LNCaP clone FGC (cell line): ENCODE results near the gene CNOT4.
"Not testable (repeated sequence)": the region's sequence is repeated elsewhere in the genome, so short reads cannot be mapped to it uniquely, and the experiment has no call there.

Experiments used
- DNase-seq: peaks from one replicate; pipeline ENCODE4 v3.0.0-alpha.2; 2011; ENCODE audit warnings: low read depth
- H3K4me3 ChIP-seq: 2 replicates; pipeline ENCODE4 v1.5.1; 2011; ENCODE audit warnings: mild to moderate bottlenecking, low read depth, low read length, control low read depth
- TF ChIP-seq, protein P1 (sequence below): IDR thresholded peaks from 2 replicates; pipeline ENCODE4 v1.5.1; 2012; ENCODE audit warnings: mild to moderate bottlenecking; ENCODE audit not compliant: control insufficient read depth, insufficient read depth; ENCODE audit errors: extremely low read depth

CNOT4 gene

DNA sequence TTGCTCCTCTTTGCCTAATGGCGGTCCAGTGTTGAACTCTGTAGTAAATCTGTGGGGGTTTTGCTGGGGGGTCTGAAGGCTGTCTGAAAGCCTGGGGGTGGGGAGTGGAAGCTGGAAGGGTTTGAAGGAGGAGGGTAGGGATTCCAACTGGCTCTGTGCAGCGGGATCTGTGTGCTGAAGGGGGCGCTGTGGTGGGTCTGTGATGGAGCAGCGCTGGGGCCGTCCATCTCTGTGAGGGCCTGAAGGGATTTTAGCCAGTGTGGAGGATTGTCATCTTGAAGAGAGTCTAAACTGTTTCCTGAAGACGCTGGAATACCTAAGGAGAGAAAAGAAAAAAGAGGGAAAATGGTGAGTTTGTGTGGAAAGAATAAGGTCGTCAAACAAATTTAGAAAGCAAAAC lies 147.0 kb downstream of the CNOT4 start:
- TF ChIP-seq, protein P1, sequence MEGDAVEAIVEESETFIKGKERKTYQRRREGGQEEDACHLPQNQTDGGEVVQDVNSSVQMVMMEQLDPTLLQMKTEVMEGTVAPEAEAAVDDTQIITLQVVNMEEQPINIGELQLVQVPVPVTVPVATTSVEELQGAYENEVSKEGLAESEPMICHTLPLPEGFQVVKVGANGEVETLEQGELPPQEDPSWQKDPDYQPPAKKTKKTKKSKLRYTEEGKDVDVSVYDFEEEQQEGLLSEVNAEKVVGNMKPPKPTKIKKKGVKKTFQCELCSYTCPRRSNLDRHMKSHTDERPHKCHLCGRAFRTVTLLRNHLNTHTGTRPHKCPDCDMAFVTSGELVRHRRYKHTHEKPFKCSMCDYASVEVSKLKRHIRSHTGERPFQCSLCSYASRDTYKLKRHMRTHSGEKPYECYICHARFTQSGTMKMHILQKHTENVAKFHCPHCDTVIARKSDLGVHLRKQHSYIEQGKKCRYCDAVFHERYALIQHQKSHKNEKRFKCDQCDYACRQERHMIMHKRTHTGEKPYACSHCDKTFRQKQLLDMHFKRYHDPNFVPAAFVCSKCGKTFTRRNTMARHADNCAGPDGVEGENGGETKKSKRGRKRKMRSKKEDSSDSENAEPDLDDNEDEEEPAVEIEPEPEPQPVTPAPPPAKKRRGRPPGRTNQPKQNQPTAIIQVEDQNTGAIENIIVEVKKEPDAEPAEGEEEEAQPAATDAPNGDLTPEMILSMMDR, result no peak
- H3K4me3 ChIP-seq, result no peak overlapping the region
- DNase-seq, result no peak

DNA sequence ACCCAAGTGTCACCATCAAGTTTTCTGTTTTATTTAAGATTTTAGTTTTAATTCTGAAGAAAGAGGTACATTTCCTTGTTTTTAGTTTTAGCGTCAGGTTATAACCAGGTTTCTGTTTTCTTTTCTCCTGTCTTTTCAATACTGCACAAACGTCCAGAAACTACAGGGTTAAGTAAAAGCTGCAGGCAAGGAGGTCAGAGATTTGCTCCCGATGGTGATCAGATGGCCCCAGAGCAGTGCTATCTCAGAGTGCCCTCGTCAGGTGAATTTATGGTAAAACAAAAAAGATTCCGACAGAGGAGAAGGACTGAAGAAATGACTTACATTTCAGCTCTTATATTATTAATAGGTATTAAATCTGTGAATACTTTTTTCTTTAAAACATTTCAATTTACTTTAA lies 148.1 kb downstream of the CNOT4 start:
- no peak for DNase-seq
- TF ChIP-seq, protein P1, result no peak
- no peak overlapping the region for H3K4me3 ChIP-seq

DNA sequence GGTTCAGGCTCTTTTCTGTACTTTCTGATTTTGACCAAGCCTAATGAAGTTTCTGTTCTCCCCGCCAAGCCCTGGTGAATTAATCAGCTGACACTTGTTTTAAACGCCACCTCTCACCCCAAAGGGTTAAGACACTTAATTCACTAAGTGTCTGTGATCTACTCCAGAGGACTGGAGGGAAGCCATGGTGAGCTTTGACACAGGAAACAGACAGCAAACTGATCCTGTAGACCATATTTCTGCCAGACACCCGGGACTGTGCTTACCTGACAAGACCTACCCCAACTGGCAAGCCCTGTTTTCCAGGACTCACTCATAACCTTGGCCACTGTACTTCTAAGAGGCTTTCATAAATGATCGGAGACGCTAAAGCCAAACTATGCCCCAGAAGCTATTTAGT lies 150.3 kb downstream of the CNOT4 start:
- TF ChIP-seq, protein P1, result no peak
- no peak overlapping the region for H3K4me3 ChIP-seq
- DNase-seq, result no peak

DNA sequence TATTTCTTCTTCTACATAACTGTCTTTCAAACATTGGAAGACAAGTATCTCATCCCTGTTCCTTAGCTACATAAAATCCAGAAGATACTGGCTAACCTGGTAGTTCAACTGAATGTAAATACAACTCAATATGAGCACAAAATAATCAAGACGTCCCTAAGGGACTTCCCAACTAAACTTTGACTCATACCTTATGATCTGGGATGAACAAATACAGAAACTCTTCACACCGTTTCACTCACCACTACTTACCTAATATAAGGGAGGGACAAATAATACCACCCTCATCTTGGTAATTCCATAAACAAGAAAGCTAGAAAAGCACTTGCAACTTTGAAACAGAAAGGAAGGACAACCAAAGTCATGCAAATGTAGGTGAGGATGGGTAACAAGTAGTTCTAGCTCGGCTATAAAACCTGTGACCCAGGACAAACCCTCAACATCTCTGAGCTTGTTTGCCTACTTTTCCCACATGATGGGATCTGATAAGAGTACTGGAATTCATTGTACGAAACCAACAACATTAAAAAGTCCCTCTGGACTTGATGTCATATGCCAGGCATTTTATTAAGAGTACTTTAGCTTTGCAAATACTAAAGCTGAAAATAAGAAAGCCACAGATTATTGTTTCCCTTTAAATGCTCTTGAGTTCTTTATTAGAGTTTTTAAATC lies 154.4 kb downstream of the CNOT4 start:
- TF ChIP-seq, protein P1, result no peak
- no peak overlapping the region for H3K4me3 ChIP-seq
- no peak for DNase-seq

DNA sequence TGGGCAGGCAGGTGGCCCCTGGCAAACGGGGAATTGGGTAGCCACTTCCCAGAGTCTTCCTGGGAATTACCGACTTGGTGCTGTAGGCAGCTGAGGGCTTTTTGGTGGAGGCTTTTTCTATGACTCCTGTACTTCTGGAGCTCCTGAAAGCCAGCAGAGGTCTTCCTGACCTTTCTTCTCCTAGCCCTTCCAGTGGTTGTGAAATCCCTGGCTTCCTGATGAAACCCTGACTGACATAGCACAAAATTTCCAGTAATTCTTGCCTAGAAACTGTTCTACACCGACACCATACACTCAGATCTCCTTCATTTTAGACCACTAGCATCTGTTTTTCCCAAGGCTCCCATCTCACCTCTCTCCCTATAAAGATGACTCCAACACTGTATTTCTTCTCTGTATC lies 156.1 kb downstream of the CNOT4 start:
- H3K4me3 ChIP-seq, result no peak overlapping the region
- DNase-seq, result no peak
- TF ChIP-seq, protein P1, result no peak

DNA sequence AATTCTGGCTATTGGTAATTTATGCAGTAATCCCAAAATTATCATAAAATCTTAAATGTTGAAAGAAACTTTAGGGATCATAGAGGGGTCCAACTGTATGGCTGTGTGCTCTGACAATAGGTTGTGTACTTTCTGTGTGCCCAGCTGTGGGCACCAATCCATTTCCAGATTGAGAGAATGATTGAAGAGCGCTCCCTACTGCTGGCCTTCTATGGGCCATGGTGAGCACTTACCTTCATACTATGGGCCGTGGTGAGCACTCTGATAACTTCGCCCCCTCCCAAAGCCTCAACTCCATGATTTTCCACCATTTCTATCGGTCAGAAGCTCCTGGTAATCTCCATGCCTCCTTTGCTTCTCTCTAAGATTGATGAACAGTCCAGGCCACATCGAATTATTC lies 157.6 kb downstream of the CNOT4 start:
- TF ChIP-seq, protein P1, result no peak
- H3K4me3 ChIP-seq, result no peak overlapping the region
- DNase-seq, result no peak

DNA sequence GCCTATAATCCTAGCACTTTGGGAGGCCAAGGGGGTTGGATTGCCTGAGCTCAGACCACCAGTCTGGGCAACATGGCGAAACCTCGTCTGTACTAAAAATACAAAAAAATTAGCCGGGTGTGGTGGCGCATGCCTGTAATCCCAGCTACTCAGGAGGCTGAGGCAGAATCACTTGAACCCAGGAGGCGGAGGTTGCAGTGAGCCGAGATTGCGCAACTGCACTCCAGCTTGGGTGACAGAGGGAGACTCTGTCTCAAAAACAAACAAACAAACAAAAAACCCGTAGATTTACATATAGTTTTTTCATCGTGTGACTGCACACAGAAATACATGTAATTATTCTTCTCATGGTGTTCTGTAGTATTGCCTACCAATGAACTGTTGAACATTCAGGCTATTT lies 158.8 kb downstream of the CNOT4 start:
- DNase-seq, H3K4me3 ChIP-seq: not testable (repeated sequence)
